MM.1S (cell line): ENCODE measurements around the gene ATP13A5.

ENCODE experiments used
- DNase-seq: peaks from one replicate; pipeline ENCODE4 v3.0.0-alpha.2; 2015
- H2AFZ ChIP-seq: fragments of 300-600 bp; sonication (generic); 2 replicates; pipeline ENCODE4 v1.6.0; 2016; ENCODE audit warnings: antibody characterized with exemption, low read length
- H3F3A ChIP-seq: fragments of 300-600 bp; sonication (generic); 2 replicates; pipeline ENCODE4 v1.6.1; 2016; ENCODE audit warnings: mild to moderate bottlenecking, antibody characterized with exemption, low read length, moderate library complexity, mixed read lengths; ENCODE audit not compliant: insufficient read depth
- H3K27ac ChIP-seq: fragments of 300-600 bp; sonication (generic); 2 replicates; pipeline ENCODE4 v1.5.1; 2016; ENCODE audit warnings: mild to moderate bottlenecking, low read length
- H3K27me3 ChIP-seq: fragments of 300-600 bp; sonication (generic); replicated peaks from 2 replicates; pipeline ENCODE4 v1.6.0; 2016; ENCODE audit warnings: low read length; ENCODE audit not compliant: insufficient read depth
- H3K36me3 ChIP-seq: fragments of 300-600 bp; sonication (generic); replicated peaks from 2 replicates; pipeline ENCODE4 v1.6.1; 2016; ENCODE audit warnings: mild to moderate bottlenecking, low read length, mixed read lengths; ENCODE audit not compliant: insufficient read depth
- H3K4me1 ChIP-seq: fragments of 300-600 bp; sonication (generic); 2 replicates; pipeline ENCODE4 v1.6.1; 2016; ENCODE audit warnings: low read length, mixed read lengths
- H3K4me2 ChIP-seq: fragments of 300-600 bp; sonication (generic); 2 replicates; pipeline ENCODE4 v1.6.0; 2016; ENCODE audit warnings: low read depth, low read length
- H3K4me3 ChIP-seq: fragments of 300-600 bp; sonication (generic); 2 replicates; pipeline ENCODE4 v1.5.1; 2016; ENCODE audit warnings: low read length, mixed read lengths
- H3K79me2 ChIP-seq: fragments of 300-600 bp; sonication (generic); 2 replicates; pipeline ENCODE4 v1.6.1; 2016; ENCODE audit warnings: mixed run types, low read length, mixed read lengths
- H3K9ac ChIP-seq: fragments of 300-600 bp; sonication (generic); 2 replicates; pipeline ENCODE4 v1.6.1; 2016; ENCODE audit warnings: low read length, mixed read lengths
- H3K9me2 ChIP-seq: fragments of 300-600 bp; sonication (generic); replicated peaks from 2 replicates; pipeline ENCODE4 v1.6.1; 2016; ENCODE audit warnings: mild to moderate bottlenecking, low read length, mixed read lengths; ENCODE audit not compliant: insufficient read depth
- H3K9me3 ChIP-seq: fragments of 300-600 bp; sonication (generic); replicated peaks from 2 replicates; pipeline ENCODE4 v1.6.1; 2016; ENCODE audit warnings: mild to moderate bottlenecking, low read length, mixed read lengths; ENCODE audit not compliant: insufficient read depth
- H4K20me1 ChIP-seq: fragments of 300-600 bp; sonication (generic); 2 replicates; pipeline ENCODE4 v1.6.1; 2016; ENCODE audit warnings: mild to moderate bottlenecking, low read length, moderate library complexity, mixed read lengths; ENCODE audit not compliant: insufficient read depth
- EZH2 ChIP-seq: fragments of 300-600 bp; sonication (generic); optimal IDR thresholded peaks from 2 replicates; pipeline ENCODE3; 2017; ENCODE audit warnings: low read depth, mild to moderate bottlenecking, antibody characterized with exemption, low read length, mixed read lengths
- EZH2phosphoT487 ChIP-seq: fragments of 300-600 bp; sonication (generic); IDR thresholded peaks from 2 replicates; pipeline ENCODE4 v1.6.1; 2018; ENCODE audit warnings: antibody characterized with exemption, low read length
- TF ChIP-seq, protein P1 (sequence below): fragments of 300-600 bp; sonication (generic); IDR thresholded peaks from 2 replicates; pipeline ENCODE4 v1.5.1; 2016; ENCODE audit warnings: antibody characterized with exemption, low read length, mixed read lengths

The ATP13A5 gene

DNA sequence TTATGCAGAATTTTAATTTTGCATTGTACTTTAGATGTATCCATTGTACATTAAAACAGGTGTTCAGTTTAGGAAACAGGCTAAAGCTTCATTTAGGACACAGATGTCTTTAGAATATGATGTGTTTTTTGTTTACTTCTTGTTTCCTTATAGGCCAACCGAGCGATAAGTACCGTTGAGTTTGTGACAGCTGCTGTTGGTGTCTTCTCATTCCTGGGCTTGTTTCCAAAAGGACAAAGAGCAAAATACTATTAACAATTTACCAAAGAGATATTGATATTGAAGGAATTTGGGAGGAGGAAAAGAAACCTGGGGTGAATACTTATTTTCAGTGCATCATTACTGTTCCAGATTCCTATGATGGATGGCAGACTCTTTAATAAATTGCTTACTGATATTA, 108.1 kb downstream of the ATP13A5 start:
- Histone ChIP-seq H4K20me1 (no peaks in the 10 kb centered on the region), H3F3A (no peaks in the 10 kb centered on the region), H3K4me1 (no peaks in the 10 kb centered on the region), H3K9me3 (no peaks in the 10 kb centered on the region), H3K27me3 (no peaks in the 10 kb centered on the region), H3K4me2 (no peak overlapping the region), H2AFZ (no peak overlapping the region), H3K9me2 (no peaks in the 10 kb centered on the region), H3K4me3 (no peak overlapping the region), H3K79me2 (no peaks in the 10 kb centered on the region), H3K36me3 (no peaks in the 10 kb centered on the region), H3K27ac (no peak overlapping the region), H3K9ac (no peak overlapping the region)
- no peak for TF ChIP-seq EZH2
- no peak for TF ChIP-seq EZH2phosphoT487
- TF ChIP-seq, protein P1, sequence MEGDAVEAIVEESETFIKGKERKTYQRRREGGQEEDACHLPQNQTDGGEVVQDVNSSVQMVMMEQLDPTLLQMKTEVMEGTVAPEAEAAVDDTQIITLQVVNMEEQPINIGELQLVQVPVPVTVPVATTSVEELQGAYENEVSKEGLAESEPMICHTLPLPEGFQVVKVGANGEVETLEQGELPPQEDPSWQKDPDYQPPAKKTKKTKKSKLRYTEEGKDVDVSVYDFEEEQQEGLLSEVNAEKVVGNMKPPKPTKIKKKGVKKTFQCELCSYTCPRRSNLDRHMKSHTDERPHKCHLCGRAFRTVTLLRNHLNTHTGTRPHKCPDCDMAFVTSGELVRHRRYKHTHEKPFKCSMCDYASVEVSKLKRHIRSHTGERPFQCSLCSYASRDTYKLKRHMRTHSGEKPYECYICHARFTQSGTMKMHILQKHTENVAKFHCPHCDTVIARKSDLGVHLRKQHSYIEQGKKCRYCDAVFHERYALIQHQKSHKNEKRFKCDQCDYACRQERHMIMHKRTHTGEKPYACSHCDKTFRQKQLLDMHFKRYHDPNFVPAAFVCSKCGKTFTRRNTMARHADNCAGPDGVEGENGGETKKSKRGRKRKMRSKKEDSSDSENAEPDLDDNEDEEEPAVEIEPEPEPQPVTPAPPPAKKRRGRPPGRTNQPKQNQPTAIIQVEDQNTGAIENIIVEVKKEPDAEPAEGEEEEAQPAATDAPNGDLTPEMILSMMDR, result no peak
- no peak for DNase-seq

DNA sequence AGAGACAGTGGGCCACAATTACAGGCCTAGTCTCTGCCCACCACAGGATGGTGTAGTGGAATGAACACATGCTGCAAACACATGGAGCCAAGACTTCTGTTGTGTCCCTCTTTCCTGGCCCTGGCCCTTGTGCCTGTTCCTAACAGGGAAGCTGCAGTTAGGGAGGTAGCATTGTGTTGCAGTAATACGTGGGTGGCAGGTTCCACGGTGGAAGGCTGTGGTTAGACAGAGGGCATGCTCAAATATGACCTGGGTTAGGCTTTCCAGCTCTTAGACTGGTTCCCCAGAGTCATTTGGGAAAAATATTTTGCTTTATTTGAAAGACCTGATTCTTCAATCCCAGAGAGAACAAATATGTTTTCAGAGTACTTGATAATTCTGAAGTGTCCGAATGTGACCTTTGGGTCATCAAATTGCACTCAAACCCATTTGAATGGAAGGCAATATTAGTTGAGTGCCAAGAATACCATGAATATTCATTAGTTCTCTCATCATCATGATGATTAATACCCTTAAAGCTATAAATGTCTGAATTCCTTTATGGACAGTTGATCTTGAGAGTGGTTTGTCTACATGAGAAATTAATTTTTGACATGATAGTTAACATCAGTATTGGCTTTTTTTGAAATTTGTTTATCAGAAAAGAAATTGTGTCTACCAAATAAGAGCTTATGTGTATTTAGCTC, 109.1 kb downstream of the ATP13A5 start:
- Histone ChIP-seq H3K27ac (no peak overlapping the region), H3K9me2 (no peaks in the 10 kb centered on the region), H3K4me1 (no peaks in the 10 kb centered on the region), H3K4me2 (no peak overlapping the region), H3K27me3 (no peaks in the 10 kb centered on the region), H4K20me1 (no peaks in the 10 kb centered on the region), H3K9me3 (no peaks in the 10 kb centered on the region), H2AFZ (no peak overlapping the region), H3K9ac (no peak overlapping the region), H3F3A (no peaks in the 10 kb centered on the region), H3K4me3 (no peak overlapping the region), H3K79me2 (no peaks in the 10 kb centered on the region), H3K36me3 (no peaks in the 10 kb centered on the region)
- no peak for DNase-seq
- TF ChIP-seq EZH2phosphoT487 (no peak), EZH2 (no peak)
- TF ChIP-seq, protein P1, result no peak

DNA sequence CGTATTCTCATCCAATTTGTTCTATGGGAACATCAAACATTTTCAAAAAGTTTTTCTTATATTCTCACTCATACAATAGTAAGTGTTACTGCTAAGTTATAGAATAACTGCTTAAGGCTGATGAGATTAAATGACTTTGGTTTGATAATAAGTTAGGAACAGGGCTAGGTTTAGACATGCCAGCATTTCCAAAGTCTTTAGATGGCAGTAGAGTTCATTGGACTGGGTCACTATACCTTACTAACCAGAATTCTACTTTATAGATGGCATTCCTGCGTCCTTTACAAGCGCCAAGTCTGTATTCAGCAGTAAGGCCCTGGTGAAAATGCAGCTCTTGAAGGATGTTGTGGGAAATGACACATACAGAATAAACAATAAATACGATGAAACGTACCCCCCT, 115.8 kb downstream of the ATP13A5 start:
- Histone ChIP-seq H3K36me3 (no peaks in the 10 kb centered on the region), H3F3A (no peaks in the 10 kb centered on the region), H3K27ac (no peak overlapping the region), H3K4me2 (no peak overlapping the region), H3K4me3 (no peak overlapping the region), H3K9ac (no peak overlapping the region), H3K27me3 (no peaks in the 10 kb centered on the region), H4K20me1 (no peaks in the 10 kb centered on the region), H3K4me1 (no peaks in the 10 kb centered on the region), H2AFZ (no peak overlapping the region), H3K9me2 (no peaks in the 10 kb centered on the region), H3K79me2 (no peaks in the 10 kb centered on the region), H3K9me3 (no peaks in the 10 kb centered on the region)
- TF ChIP-seq EZH2phosphoT487 (no peak), EZH2 (no peak)
- TF ChIP-seq, protein P1, result no peak
- DNase-seq, result no peak
